H1 (cell line): ENCODE data around the gene TRIM4. TPM values are rescaled to one million over a fixed set of nuclear protein-coding genes. Genes with fewer than 3 reads are reported as not detected.

Experiments used
- CTCF ChIA-PET: fragments of 300-600 bp; sonication (Branson Sonifier 250); formaldehyde crosslinking; loops from one replicate; lab custom pipeline; 2021; ENCODE audit not compliant: partially characterized antibody; lab: Charles Lee
- POLR2A ChIA-PET: fragments of 300-600 bp; sonication (Branson Sonifier 250); formaldehyde crosslinking; loops from one replicate; lab custom pipeline; 2021; ENCODE audit warnings: inconsistent platforms; ENCODE audit not compliant: partially characterized antibody; lab: Charles Lee
- DNase-seq, 2 experiments: peaks; one replicate each; pipeline versions ENCODE4 v3.0.0 to v3.0.0-alpha.2; 2010 to 2022; ENCODE audit warnings: low spot score in 2 of 2, low read depth in 1 of 2, mixed read lengths in 1 of 2
- FAIRE-seq: peaks from 2 replicates; lab custom pipeline; 2011; peaks lifted over from hg19 to GRCh38; lab: Jason Lieb, UNC
- H2AFZ ChIP-seq: 2 replicates; pipeline ENCODE4 v1.8.1; 2012; ENCODE audit warnings: low read length, inconsistent platforms
- H2AK5ac ChIP-seq: 2 replicates; pipeline ENCODE4 v1.6.1; 2013; ENCODE audit warnings: low read depth, low read length
- H2BK120ac ChIP-seq: replicated peaks from 2 replicates; pipeline ENCODE3; 2013; ENCODE audit warnings: low read depth, low read length, inconsistent platforms
- H2BK12ac ChIP-seq: 2 replicates; pipeline ENCODE4 v1.6.1; 2013; ENCODE audit warnings: low read depth, low read length
- H2BK15ac ChIP-seq: 2 replicates; pipeline ENCODE4 v1.6.1; 2013; ENCODE audit warnings: low read length
- H2BK20ac ChIP-seq: 2 replicates; pipeline ENCODE4 v1.6.1; 2013; ENCODE audit warnings: low read length
- H2BK5ac ChIP-seq: 2 replicates; pipeline ENCODE4 v1.6.1; 2013; ENCODE audit warnings: low read depth, low read length
- H3K14ac ChIP-seq: 2 replicates; pipeline ENCODE4 v1.6.1; 2013; ENCODE audit warnings: inconsistent platforms; ENCODE audit not compliant: insufficient read length
- H3K18ac ChIP-seq: 2 replicates; pipeline ENCODE4 v1.6.1; 2013; ENCODE audit warnings: low read length; ENCODE audit errors: extremely low read depth
- H3K23ac ChIP-seq: 2 replicates; pipeline ENCODE4 v1.6.1; 2013; ENCODE audit warnings: inconsistent platforms; ENCODE audit not compliant: insufficient read length
- H3K23me2 ChIP-seq: 2 replicates; pipeline ENCODE4 v1.6.1; 2013; ENCODE audit warnings: low read depth, low read length
- H3K27ac ChIP-seq: 2 replicates; pipeline ENCODE4 v1.6.1; 2011; ENCODE audit warnings: low read depth, low read length, inconsistent platforms
- H3K27me3 ChIP-seq, 4 experiments: replicated peaks in 1 of 4; 1 replicate in 1 of 4; 2 replicates in 3 of 4; pipeline versions ENCODE4 v1.6.1 to v1.8.1; 2011 to 2013; ENCODE audit warnings: low read length in 3 of 4, mild to moderate bottlenecking in 3 of 4, inconsistent platforms in 2 of 4, mixed read lengths in 2 of 4, moderate library complexity in 1 of 4; ENCODE audit not compliant: control insufficient read depth in 3 of 4, insufficient read depth in 3 of 4; ENCODE audit errors: extremely low read depth in 1 of 4
- H3K36me3 ChIP-seq, 4 experiments: 2 replicates each; pipeline versions ENCODE4 v1.6.1 to v1.8.1; 2011 to 2013; ENCODE audit warnings: mild to moderate bottlenecking in 4 of 4, low read length in 3 of 4, moderate library complexity in 2 of 4, control low read depth in 1 of 4, inconsistent platforms in 1 of 4; ENCODE audit not compliant: insufficient read depth in 4 of 4, control insufficient read depth in 2 of 4
- H3K4ac ChIP-seq: replicated peaks from 2 replicates; pipeline ENCODE3; 2013; ENCODE audit warnings: low read length, low read depth, mixed read lengths, inconsistent platforms; ENCODE audit not compliant: insufficient read length
- H3K4me1 ChIP-seq, 4 experiments: replicated peaks in 1 of 4; 1 replicate in 1 of 4; 2 replicates in 3 of 4; pipeline versions ENCODE4 v1.6.1 to v1.8.1; 2011 to 2013; ENCODE audit warnings: low read length in 3 of 4, inconsistent platforms in 2 of 4, mixed read lengths in 1 of 4; ENCODE audit not compliant: insufficient read depth in 4 of 4, control insufficient read depth in 3 of 4
- H3K4me2 ChIP-seq, 2 experiments: 2 replicates each; pipeline versions ENCODE4 v1.6.1 to v1.8.1; 2011 to 2013; ENCODE audit warnings: low read depth in 2 of 2, low read length in 2 of 2, control low read depth in 1 of 2, inconsistent platforms in 1 of 2, mild to moderate bottlenecking in 1 of 2; ENCODE audit not compliant: insufficient read depth in 1 of 2
- H3K4me3 ChIP-seq, 4 experiments: fragments of 200-600, 300-600 bp in 1 of 4; sonication (generic), shearing (Covaris generic), sonication (Bioruptor Twin) in 1 of 4; 2 replicates each; pipeline versions ENCODE4 v1.5.1 to v1.8.1; 2011 to 2016; ENCODE audit warnings: low read length in 4 of 4, low read depth in 3 of 4, control low read depth in 2 of 4, inconsistent platforms in 2 of 4, mild to moderate bottlenecking in 2 of 4, mixed read lengths in 1 of 4, moderate library complexity in 1 of 4; ENCODE audit not compliant: insufficient read depth in 2 of 4; ENCODE audit errors: extremely low read depth in 1 of 4
- H3K56ac ChIP-seq: replicated peaks from 2 replicates; pipeline ENCODE3; 2013; ENCODE audit warnings: low read depth, mild to moderate bottlenecking, mixed read lengths, low read length, inconsistent platforms; ENCODE audit not compliant: insufficient read length
- H3K79me1 ChIP-seq: 2 replicates; pipeline ENCODE4 v1.6.1; 2013; ENCODE audit warnings: low read depth, low read length, control low read depth
- H3K79me2 ChIP-seq, 2 experiments: 2 replicates each; pipeline versions ENCODE4 v1.6.1 to v1.8.1; 2012 to 2013; ENCODE audit warnings: low read length in 2 of 2, mild to moderate bottlenecking in 2 of 2, inconsistent platforms in 1 of 2; ENCODE audit not compliant: insufficient read depth in 2 of 2, control insufficient read depth in 1 of 2
- H3K9ac ChIP-seq, 4 experiments: replicated peaks in 1 of 4; 1 replicate in 1 of 4; 2 replicates in 3 of 4; pipeline versions ENCODE4 v1.6.1 to v1.8.1; 2011 to 2013; ENCODE audit warnings: low read depth in 3 of 4, low read length in 3 of 4, control low read depth in 2 of 4, mild to moderate bottlenecking in 2 of 4, moderate library complexity in 2 of 4, inconsistent platforms in 1 of 4; ENCODE audit errors: extremely low read depth in 1 of 4
- H3K9me3 ChIP-seq, 2 experiments: 2 replicates each; pipeline versions ENCODE4 v1.6.1 to v1.8.1; 2012 to 2013; ENCODE audit warnings: mild to moderate bottlenecking in 2 of 2, moderate library complexity in 2 of 2, control low read depth in 1 of 2, inconsistent platforms in 1 of 2, low read depth in 1 of 2, low read length in 1 of 2, mixed read lengths in 1 of 2; ENCODE audit not compliant: insufficient read depth in 2 of 2
- H4K20me1 ChIP-seq, 2 experiments: replicated peaks in 1 of 2; 2 replicates each; pipeline versions ENCODE3 to v1.8.1; 2011 to 2013; ENCODE audit warnings: inconsistent platforms in 2 of 2, low read length in 2 of 2, mild to moderate bottlenecking in 1 of 2; ENCODE audit not compliant: insufficient read depth in 2 of 2, control insufficient read depth in 1 of 2
- H4K5ac ChIP-seq: 2 replicates; pipeline ENCODE4 v1.6.1; 2013; ENCODE audit warnings: low read length, low read depth, mixed read lengths, inconsistent platforms; ENCODE audit not compliant: insufficient read length
- H4K8ac ChIP-seq: 2 replicates; pipeline ENCODE4 v1.8.0; 2013; ENCODE audit warnings: mild to moderate bottlenecking, moderate library complexity, low read length, inconsistent platforms; ENCODE audit not compliant: insufficient read depth; ENCODE audit errors: extremely low read depth
- H4K91ac ChIP-seq: replicated peaks from 2 replicates; pipeline ENCODE3; 2013; ENCODE audit warnings: low read length, mixed read lengths, inconsistent platforms; ENCODE audit not compliant: insufficient read length
- ASH2L ChIP-seq: fragments of 200-600, 300-600 bp; sonication (generic); IDR thresholded peaks from one replicate; pipeline ENCODE4 v1.7.1; 2017; ENCODE audit warnings: low read length
- CTBP2 ChIP-seq: IDR thresholded peaks from 2 replicates; pipeline ENCODE4 v1.7.0; 2011; ENCODE audit warnings: borderline replicate concordance, mild to moderate bottlenecking, moderate library complexity, mixed read lengths, low read length; ENCODE audit not compliant: insufficient read depth, insufficient read length
- EGR1 ChIP-seq: IDR thresholded peaks from 2 replicates; pipeline ENCODE4 v1.6.1; 2011; ENCODE audit warnings: low read depth, low read length, borderline replicate concordance
- GTF2F1 ChIP-seq: IDR thresholded peaks from 2 replicates; pipeline ENCODE4 v1.6.1; 2012; ENCODE audit warnings: low read depth, low read length, improper control_type of control experiment, borderline replicate concordance
- MAX ChIP-seq: IDR thresholded peaks from 2 replicates; pipeline ENCODE4 v1.6.1; 2012; ENCODE audit warnings: inconsistent platforms
- POU5F1 ChIP-seq: IDR thresholded peaks from 2 replicates; pipeline ENCODE4 v1.6.1; 2011; ENCODE audit warnings: low read depth, mild to moderate bottlenecking, low read length, moderate library complexity
- RNF2 ChIP-seq: fragments of 200-900, 300-1000 bp; sonication (generic); IDR thresholded peaks from 2 replicates; pipeline ENCODE4 v1.7.1; 2016; ENCODE audit warnings: borderline replicate concordance, low read depth, mild to moderate bottlenecking, antibody characterized with exemption, low read length; ENCODE audit not compliant: poor library complexity, severe bottlenecking; ENCODE audit errors: missing control alignments
- SUZ12 ChIP-seq: fragments of 200-600 bp; sonication (generic); IDR thresholded peaks from 2 replicates; pipeline ENCODE4 v1.6.1; 2012; ENCODE audit warnings: mild to moderate bottlenecking, inconsistent platforms, low read length, moderate library complexity, mixed read lengths
- TBP ChIP-seq: IDR thresholded peaks from 2 replicates; pipeline ENCODE4 v1.6.1; 2011; ENCODE audit warnings: low read depth, low read length, improper control_type of control experiment
- YY1 ChIP-seq: IDR thresholded peaks from 2 replicates; pipeline ENCODE4 v1.6.1; 2011; ENCODE audit warnings: low read depth, mild to moderate bottlenecking, low read length
- ZNF274 ChIP-seq: IDR thresholded peaks from 2 replicates; pipeline ENCODE4 v1.7.0; 2012; ENCODE audit warnings: low read length, borderline replicate concordance; ENCODE audit errors: extremely low read depth
- WGBS, 2 experiments: shearing (Covaris generic) in 1 of 2; methylation state at CpG; one replicate each; pipeline versions ENCODE4 v1.1.6 to v1.1.7; 2013 to 2015; ENCODE audit warnings: low lambda C conversion rate in 2 of 2, mixed read lengths in 2 of 2, inconsistent platforms in 1 of 2, low coverage in 1 of 2, missing lambda C conversion rate in 1 of 2; ENCODE audit not compliant: insufficient replicate concordance in 2 of 2, insufficient coverage in 1 of 2, insufficient read length in 1 of 2; ENCODE audit errors: extremely low coverage in 1 of 2, missing lambda C conversion rate in 1 of 2; 5-methylcytosine and 5-hydroxymethylcytosine counted together
- polyA plus RNA-seq, 7 experiments: library from polyadenylated mRNA; depleted of rRNA in 3 of 7; stranded (reverse) in 5 of 7; unstranded in 2 of 7; fragments of >200 nt in 5 of 7; fragments of 200-250 nt in 2 of 7; gene quantifications; 1 replicate in 5 of 7; 2 replicates in 1 of 7; 4 replicates in 1 of 7; pipeline versions ENCODE4 v1.2.1 to v1.2.3, GENCODE V29; 2011 to 2013; ENCODE audit warnings: missing spikeins in 2 of 7, mixed read lengths in 2 of 7
- total RNA-seq: library from RNA; stranded (reverse); fragmentation: NEBNext Ultra II Directional; extraction: Animal tissue kit (Norgen Biotek cat#: 25700); gene quantifications from 2 replicates; pipeline ENCODE4 v1.2.1, GENCODE V29; 2021
- TF ChIP-seq, protein P1 (sequence below): IDR thresholded peaks from 2 replicates; pipeline ENCODE4 v1.6.1; 2012; ENCODE audit warnings: inconsistent platforms

The TRIM4 gene
- total and polyA plus RNA-seq, 2 of the 8 experiments (the other 6 are each of a cell fraction or from before 2014, with no cell fraction given): 0.03 to 7.3 TPM

GRCh38 chr7:99920149-99920548 is 819 bp upstream of the TRIM4 start:
- H4K8ac ChIP-seq: no peak overlapping the region
- H3K14ac ChIP-seq: no peak overlapping the region
- peaks cover 7 to 24% of the 10 kb centered on the region in 2 experiments; a peak in 2 of 4 replicates for H3K9me3 ChIP-seq
- H2BK20ac ChIP-seq: no peak overlapping the region
- no peak for FAIRE-seq
- no peak overlapping the region for H2BK15ac ChIP-seq
- no peaks in the 10 kb centered on the region; the same call in none of the 2 replicates for H3K79me1 ChIP-seq
- H4K5ac ChIP-seq: no peak overlapping the region
- H2AK5ac ChIP-seq: no peak overlapping the region
- H2BK12ac ChIP-seq: no peak overlapping the region
- H2BK120ac ChIP-seq: no peak overlapping the region
- H3K23me2 ChIP-seq: no peaks in the 10 kb centered on the region; the same call in 1 of the 2 replicates
- ChIA-PET POLR2A (interaction anchor here (4.3 kb wide), 1 partner anchor 24 kb away, joined by 28 read pairs; no protein-coding TSS in a partner anchor), CTCF (interaction anchor here (1.2 to 11.2 kb wide), 2 partner anchors 30 to 70 kb away, joined by 3 to 241 read pairs; no protein-coding TSS in a partner anchor)
- H3K4me3 ChIP-seq: no peak overlapping the region
- H3K4me2 ChIP-seq: no peak overlapping the region; a peak in 1 of 4 replicates
- no peaks in the 10 kb centered on the region for H3K4me1 ChIP-seq
- no peak overlapping the region for H3K56ac ChIP-seq
- no peak overlapping the region for H2AFZ ChIP-seq
- DNase-seq: no peak
- H3K4ac ChIP-seq: no peak overlapping the region
- no peak overlapping the region for H3K23ac ChIP-seq
- peaks cover 0 to 2% (median 0%) of the 10 kb centered on the region in 4 experiments; a peak in 1 of 8 replicates for H3K36me3 ChIP-seq
- no peak overlapping the region for H3K27ac ChIP-seq
- no peak overlapping the region for H4K91ac ChIP-seq
- no peak overlapping the region for H3K9ac ChIP-seq
- H3K18ac ChIP-seq: no peak overlapping the region
- WGBS, 2 experiments: 68% methylated on average over 3 of the region's 3 CpGs; no CpG with 5 or more reads in 1 of the 2 experiments
- H3K79me2 ChIP-seq: no peaks in the 10 kb centered on the region
- H2BK5ac ChIP-seq: no peak overlapping the region
- H3K27me3 ChIP-seq: no peaks in the 10 kb centered on the region
- H4K20me1 ChIP-seq: no peaks in the 10 kb centered on the region
- TF ChIP-seq YY1 (no peak), SUZ12 (no peak), POU5F1 (no peak), RNF2 (no peak), ZNF274 (no peak), ASH2L (no peak), CTBP2 (no peak), MAX (no peak), EGR1 (no peak), GTF2F1 (no peak), TBP (no peak)
- TF ChIP-seq, protein P1, sequence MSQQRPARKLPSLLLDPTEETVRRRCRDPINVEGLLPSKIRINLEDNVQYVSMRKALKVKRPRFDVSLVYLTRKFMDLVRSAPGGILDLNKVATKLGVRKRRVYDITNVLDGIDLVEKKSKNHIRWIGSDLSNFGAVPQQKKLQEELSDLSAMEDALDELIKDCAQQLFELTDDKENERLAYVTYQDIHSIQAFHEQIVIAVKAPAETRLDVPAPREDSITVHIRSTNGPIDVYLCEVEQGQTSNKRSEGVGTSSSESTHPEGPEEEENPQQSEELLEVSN: no peak
